GM21447 (cell line): ENCODE data around the gene DHRS9.

ENCODE experiments used
- ATAC-seq: cut with Tn5 transposase; IDR thresholded peaks from one replicate; pipeline ENCODE4 v1.9.1; 2021; ENCODE audit not compliant: unreplicated experiment

The DHRS9 gene

DNA sequence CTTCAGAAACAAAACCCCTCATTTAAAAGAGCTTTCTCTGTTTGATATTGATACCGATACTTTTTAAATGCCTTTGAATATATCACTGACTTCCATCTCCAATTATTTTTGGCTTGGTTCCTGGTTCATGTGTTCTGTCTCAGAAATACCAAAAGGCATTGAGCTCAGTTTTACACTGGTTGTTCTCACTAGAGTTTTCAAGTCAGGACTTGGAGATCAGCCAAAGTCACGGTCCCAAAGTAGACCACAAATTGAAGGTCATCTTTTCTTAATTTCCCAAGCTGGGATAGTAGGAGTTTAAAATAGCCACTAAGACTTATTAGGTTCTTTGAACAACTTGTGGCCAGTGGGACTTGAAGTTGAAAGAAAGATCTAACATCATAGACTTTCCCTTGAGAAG is 24.2 kb downstream of the DHRS9 start:
- ATAC-seq = no peak

DNA sequence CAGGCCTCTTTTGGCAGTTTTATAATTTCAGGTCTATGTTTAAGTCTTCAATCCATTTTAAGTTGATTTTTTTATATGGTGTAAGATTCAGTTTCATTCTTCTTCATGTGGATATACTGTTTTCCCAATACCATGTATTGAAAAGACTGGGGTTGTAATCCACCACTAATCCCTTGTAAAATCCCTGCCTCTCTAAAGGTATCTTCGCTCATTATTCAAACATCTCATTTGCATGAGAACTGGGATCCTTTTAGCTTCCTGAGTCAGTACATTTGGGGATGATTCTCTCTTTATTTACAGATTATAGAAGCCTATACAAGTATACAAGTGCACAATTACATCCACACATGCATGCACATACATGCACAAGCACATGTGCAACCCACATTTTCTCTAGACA is 25.3 kb downstream of the DHRS9 start:
- ATAC-seq = no peak

DNA sequence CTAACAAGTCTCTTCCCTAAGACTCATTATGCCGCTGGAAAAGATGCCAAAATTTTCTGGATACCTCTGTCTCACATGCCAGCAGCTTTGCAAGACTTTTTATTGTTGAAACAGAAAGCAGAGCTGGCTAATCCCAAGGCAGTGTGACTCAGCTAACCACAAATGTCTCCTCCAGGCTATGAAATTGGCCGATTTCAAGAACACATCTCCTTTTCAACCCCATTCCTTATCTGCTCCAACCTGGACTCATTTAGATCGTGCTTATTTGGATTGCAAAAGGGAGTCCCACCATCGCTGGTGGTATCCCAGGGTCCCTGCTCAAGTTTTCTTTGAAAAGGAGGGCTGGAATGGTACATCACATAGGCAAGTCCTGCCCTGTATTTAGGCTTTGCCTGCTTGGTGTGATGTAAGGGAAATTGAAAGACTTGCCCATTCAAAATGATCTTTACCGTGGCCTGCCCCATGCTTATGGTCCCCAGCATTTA is 26.3 kb downstream of the DHRS9 start:
- ATAC-seq = peak; percentile 58

DNA sequence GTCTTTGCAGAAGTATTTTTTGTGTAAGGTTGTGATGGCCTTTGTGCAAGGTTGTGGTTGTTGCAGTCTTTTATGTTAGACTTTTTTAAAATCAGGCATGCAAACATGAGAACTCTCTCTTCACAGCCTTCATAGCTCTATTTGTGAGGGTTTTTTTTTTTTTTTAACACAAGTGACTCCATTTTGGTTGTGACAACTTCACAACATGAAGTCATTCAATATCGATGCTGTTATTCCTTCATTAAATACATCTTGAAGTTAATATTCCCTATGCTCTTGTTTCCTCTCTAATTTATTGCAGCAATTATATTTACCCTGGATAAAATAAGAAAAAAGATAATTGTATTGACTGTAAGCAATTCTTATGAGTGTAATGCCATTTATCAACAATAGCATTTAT is 35.5 kb downstream of the DHRS9 start:
- no peak for ATAC-seq

DNA sequence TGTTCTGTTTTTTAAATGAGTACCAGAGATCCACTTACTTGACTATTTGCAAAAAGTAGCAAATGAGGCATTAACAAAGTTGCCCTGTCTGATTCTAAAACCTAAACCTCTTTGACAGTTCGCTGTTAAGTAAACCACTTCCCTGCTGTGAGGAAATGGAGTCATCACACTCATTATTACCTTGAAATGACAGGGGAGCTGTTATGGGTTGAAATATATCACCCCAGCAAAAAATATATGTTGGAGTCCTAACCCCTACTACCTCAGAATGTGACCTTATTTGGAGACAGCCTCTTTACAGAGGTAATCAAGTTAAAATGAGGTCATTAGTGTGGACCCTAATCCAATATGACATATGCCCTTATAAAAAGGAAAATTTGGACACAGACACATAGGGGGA is 36.1 kb downstream of the DHRS9 start:
- ATAC-seq = no peak

DNA sequence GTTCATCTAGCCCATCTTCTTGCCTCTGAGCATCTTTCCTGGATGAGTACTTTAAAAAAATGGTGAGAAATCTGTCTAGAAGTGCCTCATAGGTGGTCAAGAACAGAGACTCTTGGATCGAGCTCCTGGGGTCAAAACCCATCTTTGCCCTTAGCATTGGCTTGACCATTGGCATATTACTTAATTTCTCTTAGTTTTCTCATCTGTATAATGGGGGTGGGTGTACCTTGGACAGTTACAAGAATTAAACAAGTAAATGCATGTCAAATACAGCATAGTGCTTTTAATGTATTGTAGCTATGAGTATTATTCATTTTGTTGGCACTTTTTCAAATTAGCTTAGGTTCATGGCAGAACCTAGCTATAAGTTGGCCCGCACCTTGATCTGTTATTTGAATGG is 36.8 kb downstream of the DHRS9 start:
- ATAC-seq = no peak

DNA sequence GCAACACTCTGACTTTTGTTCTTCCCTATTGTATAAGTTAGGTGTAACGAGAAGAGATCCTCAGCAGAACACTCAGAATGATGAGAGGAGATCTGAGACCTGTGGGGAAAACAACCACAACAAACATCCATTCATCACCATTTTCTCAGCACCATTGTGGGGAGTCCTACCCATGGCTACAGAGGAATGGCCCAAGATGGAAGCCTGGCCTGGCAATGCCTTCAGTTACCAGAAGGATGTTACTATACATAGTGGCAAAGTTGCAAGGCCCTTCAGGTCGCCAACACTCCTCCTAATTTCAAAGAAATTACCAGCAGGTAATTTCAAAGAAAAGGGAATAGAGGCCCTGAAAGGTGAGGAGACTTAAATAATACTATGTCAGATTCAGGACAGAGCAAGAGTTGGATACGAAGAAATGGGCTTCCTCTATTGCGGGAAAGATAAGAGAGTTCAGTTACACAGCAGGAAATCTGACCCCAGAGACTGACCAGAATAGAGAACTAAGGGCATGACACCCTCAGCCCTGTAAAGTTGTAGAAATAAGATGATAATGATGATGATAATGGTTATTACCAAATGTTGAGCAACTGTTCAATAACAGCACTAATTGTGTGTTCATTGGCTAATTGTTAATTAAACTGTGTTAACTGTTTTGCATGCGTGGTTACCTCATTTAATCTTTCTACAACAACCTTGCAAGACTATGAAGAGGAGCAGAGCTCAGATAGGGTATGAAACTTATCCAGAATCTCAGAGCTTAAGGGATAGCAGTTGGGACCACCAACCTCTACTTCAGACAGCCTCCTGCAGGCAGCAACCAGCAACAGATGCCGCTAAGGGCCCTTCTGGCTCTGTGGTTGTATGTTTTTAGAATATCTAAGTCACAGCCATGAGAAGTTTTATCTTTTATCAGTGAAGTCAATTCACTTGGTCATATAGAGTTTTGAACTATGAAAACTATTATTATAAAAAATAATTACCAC is 37.5 kb downstream of the DHRS9 start:
- no peak for ATAC-seq

DNA sequence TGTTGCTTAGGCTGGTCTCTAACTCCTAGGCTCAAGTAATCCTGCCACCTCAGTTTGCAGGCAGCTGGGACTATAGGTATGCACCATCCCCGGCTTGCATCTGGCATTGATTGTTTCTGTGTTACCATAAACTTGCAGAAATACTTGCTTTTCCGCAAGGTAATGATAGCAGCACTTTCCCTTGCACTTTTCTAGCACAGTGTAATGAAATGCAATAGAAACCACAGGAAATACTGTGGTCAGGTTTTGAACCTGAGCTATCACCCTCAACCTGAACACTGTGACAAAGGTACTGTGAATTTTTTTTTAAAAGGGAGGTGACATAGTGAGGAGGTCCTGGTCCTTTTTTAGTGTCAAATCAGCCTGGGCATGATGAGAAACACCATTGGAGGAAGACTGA is 38.3 kb downstream of the DHRS9 start:
- peak; percentile 93 for ATAC-seq

DNA sequence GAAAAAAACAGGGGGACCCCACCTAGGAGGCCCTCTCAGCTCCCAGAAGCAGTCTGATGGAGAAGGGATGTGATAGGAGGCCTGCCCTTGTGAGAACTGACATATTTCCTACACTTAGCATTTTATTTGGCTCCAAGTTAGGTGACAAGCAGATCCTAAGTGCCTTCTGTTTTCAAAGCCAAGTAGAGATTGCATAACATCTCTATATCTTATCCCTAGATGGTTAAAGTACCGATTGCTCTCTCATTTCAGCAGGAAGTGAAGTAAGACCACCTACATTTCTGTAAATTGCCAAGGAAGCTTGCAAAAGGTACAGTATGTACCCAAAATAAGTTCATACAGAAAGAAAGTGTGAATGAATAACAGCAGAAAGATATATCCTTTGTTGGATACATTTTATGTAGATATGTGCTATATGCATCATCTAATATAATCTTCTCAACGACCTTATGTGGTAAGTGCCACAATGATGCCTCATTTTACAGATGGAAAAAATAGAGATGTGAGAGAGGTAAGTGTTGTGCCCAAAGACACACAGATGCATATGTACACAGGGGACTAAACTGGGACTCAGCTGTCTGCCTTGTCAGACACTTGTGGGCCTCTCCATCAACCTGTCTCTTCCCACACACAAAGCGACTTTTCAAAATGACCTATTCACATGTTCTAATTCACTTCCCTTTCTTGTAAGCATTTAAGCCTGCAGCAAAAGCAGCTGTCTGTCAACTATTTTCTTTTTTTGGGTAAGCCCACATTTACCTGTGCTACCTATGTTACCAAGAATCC is 38.9 kb downstream of the DHRS9 start:
- ATAC-seq = no peak

DNA sequence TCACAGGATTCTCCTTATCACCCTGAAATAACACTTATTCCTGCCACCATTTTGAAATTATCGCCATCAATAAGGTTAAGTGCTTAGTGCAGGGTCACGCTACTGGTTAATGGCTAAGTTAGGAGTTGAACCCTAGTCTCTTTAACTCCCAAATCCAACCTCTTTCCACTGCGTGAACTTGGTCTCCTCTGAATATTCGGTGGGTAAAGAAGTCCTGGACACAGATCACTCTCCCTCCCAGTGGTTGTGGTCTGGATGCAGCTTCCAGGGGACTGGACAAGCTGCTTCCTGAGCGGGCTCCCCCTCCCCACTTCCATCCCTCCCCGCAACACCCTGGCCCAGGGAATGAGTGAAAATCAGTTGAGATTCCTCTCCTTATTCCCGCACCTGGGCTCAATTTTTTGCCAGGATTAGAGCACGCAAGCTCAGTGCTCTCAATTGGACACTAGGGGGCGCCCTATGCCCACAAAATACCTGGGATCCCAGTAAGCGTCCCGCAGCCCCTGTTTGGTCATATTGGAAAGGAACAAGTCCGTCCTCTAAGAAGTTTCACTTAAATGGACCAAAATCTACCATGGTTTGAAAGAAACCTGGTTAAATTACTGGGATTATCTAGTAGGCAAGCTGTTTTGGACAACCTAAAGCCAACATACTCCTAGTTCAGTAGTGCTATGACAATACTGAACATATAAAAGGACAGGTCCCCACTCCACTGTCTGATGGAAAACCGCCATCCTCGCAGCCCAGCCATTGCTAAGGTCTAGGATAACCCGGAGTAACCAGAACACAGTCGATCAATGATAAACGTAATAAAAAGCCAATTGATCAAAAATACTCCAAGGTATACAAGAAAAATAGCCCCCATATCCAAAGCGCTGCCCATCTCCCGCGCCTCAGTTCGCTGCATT is 40.4 kb downstream of the DHRS9 start:
- ATAC-seq = no peak

DNA sequence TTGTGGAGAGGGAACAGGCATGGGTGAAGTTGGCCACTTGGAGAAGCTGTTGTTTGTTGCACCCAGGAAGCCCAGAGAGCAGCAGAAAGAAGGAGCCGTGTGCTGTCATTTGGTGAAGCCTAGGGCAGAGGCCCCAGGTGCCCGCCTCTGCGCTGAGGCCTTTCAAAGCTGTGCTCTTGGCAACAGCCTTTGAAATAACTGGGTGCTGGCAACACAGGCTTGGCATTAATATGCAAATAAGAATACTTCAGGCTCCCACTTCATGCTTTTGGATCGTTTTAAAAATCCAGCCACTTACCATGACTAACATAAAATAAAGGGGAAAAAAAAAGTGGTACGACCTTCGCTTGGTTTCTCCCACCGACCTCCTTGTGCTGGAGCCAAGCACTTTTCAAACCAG is 41.1 kb downstream of the DHRS9 start:
- no peak for ATAC-seq

DNA sequence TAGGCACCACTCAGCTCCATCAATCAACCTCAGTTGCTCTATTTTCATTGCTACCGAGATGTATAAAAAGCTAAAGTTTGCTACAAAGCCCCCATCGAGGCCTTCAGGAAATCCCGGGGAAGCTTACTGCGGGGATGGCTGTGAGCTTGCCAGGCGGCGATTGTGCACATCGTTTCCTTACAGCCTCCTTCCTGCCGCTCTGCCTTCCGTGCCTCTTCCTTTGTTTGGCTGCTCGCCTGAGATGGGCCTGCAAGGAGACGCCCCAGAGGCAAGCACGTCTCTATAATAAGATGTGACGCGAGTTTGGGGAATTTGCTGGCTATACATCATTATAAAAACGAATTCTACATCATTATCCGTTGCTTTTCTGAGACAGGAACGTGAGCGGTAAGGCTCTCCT is 41.6 kb downstream of the DHRS9 start:
- no peak for ATAC-seq

DNA sequence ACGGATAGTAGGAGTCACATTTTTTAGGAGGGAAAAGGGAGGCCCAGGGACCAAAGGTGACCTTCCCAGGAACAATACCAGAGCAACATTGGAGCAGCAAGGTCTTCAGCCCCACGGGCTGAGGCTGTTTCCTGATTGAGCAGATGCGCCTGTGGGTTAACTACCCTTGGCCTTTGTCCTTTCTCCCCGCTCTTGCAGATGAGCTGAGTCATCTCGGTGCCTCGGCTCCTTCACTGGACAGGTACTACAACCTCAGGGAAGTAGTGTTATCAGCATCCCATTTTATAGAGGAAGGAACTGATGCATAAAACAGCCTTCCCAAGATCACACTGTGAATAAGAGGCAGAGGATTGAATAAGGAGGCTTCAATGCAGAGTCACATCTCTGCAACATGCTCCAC is 43.5 kb downstream of the DHRS9 start:
- no peak for ATAC-seq

DNA sequence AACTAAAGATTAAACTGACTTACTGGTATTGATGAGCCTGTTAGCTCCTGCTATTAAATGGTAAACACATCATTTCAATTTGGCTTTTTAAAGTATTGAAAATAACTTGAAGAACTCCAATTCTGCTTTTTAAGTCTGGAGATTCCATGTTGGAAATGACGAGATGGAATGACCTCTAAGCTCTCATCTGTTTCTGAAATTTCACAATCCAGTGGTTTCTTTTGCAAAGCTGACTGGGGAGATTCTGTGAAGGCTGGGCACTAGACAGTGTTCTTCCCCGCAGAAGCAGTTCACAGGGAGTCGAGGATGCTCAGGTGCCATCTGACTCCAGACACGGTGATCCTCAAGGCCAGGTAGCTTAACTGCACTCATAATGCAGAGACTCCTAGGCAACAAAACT is 44.7 kb downstream of the DHRS9 start:
- ATAC-seq = no peak

DNA sequence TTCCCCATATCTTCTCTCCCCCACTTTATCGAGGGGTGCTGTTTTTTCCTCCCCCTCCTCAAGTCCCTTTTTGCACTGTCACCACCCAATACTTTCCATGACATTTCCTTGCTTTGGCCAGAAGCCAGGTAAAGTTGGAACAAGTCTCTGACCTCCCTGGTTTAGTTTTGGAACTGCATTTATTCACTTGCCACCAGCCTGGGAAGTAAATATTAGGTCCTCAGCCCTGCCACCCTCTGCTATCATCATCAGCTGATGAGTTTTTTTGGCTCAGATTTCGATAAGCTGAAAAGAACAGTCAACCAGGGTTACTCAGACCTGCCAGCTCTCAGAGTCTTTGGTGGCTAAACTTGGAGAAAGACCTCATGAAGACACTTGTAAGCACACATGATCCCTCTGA is 47.0 kb downstream of the DHRS9 start:
- ATAC-seq = no peak

DNA sequence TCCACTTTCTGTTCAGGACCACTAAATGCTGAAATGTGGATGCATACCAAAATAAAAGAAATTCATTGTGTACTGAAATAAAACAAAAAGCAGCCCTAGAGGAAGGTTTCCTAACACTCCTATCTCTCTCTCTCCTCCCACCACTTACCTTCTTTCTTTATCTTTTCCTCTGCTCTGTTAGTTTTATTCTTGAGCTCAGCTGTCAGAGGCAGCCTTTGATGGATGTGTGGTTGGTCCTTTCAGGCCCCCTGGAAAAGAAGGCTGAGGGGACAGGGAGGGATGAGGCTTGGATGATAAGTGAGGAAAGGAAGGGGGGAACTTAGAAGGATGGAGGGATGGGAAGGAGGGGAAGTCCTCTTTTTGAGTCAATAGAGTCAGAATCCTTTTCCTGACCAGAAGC is 47.6 kb downstream of the DHRS9 start:
- no peak for ATAC-seq

DNA sequence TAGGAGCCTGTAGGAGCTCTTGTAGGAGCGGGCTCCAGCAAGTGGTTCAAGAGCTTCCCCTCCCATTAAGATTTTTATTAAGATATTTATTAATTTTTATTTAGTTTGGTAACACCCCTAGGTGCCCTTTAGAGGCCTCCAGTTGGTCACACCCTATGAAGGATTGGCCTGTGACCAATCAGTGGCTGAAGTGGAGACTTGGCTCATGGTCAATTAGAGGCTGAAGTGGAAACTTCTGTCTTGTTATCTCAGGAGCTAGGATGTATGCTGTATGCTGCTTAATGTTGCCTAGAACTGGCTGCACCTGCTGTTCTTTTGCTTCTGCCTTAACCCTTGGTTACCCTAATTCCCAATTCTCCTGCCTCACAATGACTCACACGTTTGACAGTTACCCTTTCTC is 48.7 kb downstream of the DHRS9 start:
- ATAC-seq = no peak

DNA sequence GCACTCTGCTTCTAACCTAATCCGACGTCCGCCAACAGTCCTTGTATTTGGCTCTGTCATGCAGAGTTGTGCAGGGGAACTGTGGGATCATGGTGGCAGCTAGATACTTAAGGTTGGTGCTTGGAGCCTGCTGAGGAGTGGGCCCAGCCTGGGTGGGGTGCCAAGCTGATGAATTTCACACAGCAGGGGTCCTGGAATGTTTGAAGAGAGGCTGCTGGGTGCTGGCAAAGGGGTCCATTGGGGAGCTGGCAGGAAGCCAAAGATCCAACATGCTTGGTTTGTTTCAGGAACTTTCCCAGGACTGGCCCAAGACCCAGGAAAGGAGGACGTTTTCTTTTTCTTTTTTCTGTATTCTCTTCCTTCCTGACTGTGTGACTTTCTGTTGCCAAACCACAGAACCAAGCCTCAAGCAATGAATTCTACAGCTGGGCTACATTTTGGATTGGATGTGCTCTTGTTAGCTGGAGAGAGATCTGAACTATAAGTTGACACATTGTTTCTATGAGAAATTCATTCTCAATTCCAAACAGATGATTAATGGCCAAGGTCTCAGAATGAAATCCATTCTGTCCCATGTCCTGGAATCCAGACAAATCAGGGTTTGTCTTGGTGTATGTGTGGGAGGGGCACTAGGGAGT is 49.9 kb downstream of the DHRS9 start:
- ATAC-seq = no peak

DNA sequence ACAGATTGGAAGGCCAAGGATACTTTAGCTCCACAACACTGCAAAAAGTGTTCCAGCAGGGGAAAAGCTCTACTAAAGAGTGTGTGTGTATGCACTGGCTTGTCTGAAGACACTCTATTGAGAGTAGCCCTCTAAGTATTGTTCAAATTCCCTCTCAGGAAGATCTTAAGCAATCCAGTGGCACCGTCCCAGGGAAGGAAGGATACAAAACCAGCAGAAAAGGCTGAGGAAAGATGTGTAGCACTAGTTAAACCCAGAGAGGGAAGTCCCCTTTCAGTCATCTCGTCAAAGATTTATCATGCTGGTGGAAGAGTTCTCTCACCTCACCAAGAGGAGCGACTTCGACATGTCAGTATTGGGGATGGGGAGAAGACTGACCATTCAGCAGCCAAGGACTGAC is 50.5 kb downstream of the DHRS9 start:
- ATAC-seq = no peak

DNA sequence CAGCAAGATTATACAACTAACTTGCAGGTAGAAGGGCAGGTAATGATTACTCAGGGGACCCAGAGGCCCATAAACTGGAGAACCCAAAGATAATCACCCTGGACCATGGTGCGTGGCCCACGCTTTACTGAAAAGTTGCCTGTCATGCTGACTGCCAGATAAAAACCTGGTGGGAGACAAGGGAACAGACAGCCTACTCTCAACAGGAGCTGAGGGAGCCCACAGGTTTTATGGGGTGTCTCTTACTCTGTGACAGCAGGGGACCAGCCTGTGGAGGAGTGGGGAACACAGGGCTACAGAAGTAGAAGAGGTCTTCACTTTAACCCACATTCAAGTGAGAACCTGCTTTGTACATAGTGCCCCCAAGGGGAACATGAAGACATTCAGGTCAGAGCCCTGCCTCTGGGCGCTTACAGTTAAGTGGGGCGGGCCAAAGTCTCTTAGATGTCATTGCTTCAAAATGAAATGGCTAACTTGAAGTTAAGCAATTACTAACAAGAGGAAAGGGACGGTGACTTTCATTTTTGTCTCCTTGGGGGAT is 60.4 kb downstream of the DHRS9 start:
- ATAC-seq = no peak
